ENCODE results near the gene RPS26. TPM values are rescaled to one million over a fixed set of nuclear protein-coding genes. Genes with fewer than 3 reads are reported as not detected.
A peak's percentile ranks its signal among the peaks of the same experiment; 100 is the strongest.
"Not testable (repeated sequence)": the region's sequence is repeated elsewhere in the genome, so short reads cannot be mapped to it uniquely, and the experiment has no call there.

The RPS26 gene
- polyA plus RNA-seq, 4 donors, result 119 to 541 (median 268) TPM

DNA sequence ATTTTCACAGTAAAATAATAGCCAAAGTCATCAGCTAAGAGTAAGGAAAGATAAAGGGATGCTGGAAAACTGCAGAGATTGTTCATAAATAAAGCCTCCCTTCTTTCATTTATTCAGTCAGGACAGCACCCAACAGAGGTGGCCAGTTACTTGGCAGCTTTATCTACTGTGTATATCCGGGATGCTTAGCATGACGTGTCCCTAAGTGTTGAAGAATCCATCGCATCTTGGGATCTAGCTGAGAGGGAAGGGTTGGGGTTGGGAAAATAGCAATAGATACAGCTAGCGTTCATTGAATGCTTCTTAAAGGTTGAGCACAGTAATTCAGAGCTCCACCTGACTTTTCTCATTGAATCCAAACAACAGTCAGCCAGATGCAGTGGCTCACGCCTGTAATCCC lies 32.7 kb downstream of the RPS26 start:
- DNase-seq (ENCODE audit: low read depth in 4 of 4, low spot score in 2 of 4), result no peak

DNA sequence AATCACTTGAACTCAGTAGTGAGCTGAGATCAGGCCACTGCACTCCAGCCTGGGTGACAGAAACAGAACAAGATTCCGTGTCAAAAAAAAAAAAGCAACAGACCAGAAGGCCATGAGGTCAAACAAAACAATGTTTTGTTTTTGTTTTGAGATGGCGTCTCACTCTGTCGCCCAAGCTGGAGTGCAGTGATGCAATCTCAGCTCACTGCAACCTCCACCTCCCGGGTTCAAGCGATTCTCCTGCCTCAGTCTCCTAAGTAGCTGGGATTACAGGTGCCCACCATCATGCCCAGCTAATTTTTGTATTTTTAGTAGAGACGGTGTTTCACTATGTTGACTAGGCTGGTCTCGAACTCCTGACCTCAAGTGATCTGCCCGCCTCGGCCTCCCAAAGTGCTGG lies 36.2 kb downstream of the RPS26 start:
- DNase-seq (ENCODE audit: low read depth in 4 of 4, low spot score in 2 of 4), result not testable (repeated sequence)

DNA sequence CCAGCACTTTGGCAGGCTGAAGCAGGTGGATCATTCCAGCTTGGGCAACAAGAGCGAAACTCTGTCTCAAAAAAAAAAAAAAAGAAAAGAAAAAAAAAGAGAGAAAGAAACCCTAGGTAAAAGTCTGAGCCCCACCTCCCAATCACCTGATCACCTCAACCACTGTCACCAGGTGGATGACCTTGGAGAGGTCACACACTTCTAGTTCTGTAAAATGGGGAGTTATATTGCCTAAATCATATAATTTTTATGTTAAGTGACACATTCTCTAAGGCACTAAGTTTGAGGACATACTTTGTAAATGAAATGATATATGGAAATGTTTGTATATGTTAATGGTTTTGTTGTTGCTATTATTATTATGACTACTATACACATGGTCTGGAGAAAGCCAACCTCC lies 36.7 kb downstream of the RPS26 start:
- no peak for DNase-seq (ENCODE audit: low read depth in 4 of 4, low spot score in 2 of 4)

DNA sequence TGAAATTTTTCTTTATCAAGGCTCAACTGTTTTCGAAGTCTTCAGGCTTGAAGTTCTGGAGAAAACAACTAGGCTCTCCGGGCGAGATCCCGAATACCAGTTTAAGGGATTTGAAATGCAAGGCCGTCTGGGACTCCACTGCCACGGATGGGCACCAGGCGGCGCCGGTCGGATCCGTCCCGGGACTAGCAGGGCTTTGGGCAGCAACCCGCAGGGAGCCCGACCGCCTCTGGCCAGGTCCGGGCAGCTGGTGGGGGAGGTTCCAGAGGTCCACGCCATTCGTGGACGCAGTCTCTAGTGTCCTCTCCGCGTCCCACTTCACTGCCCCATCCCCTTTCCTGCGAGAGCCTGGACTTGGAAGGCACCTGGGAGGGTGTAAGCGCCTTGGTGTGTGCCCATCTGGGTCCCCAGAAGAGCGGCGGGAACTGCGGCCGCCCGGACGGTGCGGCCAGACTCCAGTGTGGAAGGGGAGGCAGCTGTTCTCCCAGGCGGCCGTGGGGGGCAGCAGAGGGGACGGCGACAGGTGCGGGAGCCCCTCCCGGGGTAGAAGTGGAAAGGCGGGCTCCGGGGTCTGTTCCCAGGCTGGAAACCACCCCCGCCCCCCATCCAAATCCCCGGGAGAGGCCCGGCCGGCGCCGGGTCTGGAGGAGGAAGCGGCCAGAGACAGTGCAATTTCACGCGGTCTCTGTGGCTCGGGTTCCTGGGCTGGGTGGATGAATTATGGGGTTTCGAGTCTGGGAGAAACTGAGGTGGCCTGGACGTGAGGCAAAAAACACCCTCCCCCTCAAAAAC lies 37.4 kb downstream of the RPS26 start:
- peak; percentile 55 to 70 (median 66) for DNase-seq (ENCODE audit: low read depth in 4 of 4, low spot score in 2 of 4)

DNA sequence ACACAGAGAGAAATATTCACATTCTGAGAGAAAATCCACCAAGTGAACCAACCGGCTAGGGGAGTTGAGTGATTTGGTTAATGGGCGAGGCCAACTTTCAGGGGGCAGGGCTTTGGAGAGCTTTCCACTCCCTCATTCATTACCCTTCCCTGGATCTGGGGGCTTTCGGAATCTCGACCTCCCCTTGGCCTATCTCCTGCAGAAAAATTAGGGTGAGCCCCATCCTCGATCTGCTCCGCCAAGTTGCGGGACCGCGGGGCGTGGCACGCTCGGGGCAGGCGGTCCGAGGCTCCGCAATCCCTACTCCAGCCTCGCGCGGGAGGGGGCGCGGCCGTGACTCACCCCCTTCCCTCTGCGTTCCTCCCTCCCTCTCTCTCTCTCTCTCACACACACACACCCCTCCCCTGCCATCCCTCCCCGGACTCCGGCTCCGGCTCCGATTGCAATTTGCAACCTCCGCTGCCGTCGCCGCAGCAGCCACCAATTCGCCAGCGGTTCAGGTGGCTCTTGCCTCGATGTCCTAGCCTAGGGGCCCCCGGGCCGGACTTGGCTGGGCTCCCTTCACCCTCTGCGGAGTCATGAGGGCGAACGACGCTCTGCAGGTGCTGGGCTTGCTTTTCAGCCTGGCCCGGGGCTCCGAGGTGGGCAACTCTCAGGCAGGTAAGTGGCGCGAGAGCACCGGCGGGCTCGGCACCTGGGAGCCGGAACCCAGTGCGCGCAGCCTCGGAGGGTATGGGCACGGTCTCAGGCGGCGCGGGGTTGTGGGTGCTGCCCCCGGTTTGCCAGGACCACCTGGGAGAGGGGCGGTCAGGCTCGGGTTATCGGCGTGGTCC lies 38.2 kb downstream of the RPS26 start, which contains the start of gene ERBB3:
Gene ERBB3, plus strand, starts transcription at position 443 of the 833 bp plus-strand sequence. Its CDS starts 136 bp downstream, at position 579.
- DNase-seq (ENCODE audit: low read depth in 4 of 4, low spot score in 2 of 4), result peak; percentile 52 to 73 (median 56)

DNA sequence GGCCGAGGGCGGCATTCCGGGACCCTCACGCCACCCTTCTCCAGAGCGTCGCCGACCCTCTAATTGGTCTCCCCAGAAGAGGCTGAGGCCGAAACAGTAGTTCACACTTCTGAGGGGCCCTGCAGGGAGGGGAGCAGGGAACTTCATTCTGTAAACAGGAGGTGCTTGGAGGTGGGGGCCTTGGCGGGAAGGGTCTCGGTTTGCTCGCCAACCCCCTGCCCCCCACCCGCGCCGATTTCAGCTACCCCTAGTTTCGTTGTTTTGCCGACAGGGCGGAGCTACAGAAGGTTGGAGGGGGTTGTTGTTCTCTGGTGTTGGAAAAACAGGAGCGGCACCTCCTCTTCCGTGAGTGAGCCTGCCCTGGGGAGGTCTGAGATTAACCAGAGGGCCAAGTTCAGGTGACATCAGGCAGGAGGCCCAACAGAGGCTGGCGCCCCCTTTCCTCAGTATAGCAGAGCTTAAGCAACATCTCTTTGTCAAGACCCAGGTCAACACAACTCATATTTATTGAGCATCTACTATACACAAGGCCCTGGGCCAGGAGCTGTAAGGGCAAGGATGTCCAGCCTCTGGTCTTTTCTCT lies 38.9 kb downstream of the RPS26 start:
- DNase-seq (ENCODE audit: low read depth in 4 of 4, low spot score in 2 of 4), result no peak

DNA sequence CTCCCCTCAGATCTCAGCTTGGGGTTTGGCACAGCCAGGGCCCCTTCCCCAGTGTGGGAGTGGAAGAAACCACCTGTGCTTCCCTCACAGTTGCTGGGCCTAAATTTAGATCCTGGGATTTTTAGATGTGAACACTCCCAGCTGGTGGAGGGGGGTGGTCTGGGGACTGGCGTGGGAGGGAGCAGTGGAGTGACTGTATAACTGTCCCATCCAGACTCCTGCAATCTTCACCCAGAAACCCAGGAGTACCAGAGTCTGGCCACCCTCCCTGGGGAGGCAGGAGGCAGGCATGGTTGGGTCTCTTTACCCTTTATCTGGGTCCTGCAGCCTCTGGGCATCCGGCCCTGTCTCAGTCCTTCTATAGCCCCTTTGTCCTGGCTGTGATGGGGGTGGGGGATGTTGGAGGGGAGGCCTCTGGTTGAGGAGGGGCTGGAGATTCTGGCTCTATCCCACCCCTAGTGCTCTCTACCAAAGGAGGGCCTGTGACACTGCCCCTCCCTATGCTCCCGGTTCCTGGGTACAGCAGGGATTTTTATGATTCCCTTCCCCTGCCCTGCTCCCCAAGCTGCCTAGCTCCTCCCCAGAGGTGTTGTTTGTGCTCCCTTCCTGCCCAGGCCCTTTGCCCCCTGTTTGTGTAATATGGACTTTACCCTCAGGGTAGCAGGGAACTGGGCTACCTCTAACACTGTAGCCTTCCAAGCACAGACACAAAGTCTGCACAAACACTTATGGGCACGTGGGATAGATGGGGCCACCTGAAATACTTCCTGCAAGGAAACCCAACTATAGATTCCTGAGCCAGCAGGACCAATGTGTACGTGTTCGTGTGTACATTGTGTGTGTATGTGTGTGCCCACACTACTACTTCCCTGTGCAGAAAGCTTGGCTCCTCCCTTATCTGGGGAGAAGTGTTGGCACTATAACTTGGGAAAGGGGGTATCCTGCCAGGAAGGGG lies 40.0 kb downstream of the RPS26 start:
- DNase-seq (ENCODE audit: low read depth in 4 of 4, low spot score in 2 of 4), result no peak

DNA sequence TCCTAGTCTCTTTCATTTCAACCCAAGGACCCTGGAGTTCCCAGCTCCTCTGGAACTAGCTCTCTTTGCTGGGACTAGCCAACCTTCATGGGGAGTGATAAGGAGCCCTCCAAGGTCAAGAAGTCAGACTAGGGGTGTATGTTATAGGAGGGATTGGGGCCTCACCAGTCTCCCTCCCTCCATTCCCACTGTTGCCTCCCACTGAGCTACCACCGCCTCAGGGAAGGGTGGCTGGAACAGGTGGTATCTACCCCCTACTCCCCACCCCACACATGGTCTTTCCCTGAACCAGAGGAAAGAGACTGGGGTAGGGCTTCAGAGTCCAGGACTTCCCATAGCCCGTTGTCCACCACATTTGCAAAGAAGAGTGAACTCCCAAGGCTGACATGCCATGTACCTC lies 40.7 kb downstream of the RPS26 start:
- no peak for DNase-seq (ENCODE audit: low read depth in 4 of 4, low spot score in 2 of 4)

DNA sequence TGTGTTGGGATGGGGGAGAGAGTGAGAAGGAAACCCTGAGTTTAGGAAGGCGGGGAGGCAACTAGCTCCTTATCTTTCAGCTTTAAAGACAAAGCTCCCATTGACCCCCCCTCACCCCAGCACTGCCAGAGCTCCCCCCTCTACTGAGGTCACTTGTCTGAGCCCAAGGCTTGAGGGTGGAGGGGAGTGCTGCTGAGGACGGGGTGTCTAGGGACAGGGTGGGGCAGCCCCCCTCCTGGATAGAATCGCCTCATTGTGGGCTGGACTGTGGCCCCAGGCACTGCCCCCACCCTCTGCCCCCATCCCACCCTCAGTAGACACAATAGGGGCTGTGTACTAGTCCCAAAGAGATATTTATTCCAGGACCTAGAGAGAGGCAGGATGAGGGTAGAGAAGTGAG lies 41.2 kb downstream of the RPS26 start:
- DNase-seq (ENCODE audit: low read depth in 4 of 4, low spot score in 2 of 4), result no peak

DNA sequence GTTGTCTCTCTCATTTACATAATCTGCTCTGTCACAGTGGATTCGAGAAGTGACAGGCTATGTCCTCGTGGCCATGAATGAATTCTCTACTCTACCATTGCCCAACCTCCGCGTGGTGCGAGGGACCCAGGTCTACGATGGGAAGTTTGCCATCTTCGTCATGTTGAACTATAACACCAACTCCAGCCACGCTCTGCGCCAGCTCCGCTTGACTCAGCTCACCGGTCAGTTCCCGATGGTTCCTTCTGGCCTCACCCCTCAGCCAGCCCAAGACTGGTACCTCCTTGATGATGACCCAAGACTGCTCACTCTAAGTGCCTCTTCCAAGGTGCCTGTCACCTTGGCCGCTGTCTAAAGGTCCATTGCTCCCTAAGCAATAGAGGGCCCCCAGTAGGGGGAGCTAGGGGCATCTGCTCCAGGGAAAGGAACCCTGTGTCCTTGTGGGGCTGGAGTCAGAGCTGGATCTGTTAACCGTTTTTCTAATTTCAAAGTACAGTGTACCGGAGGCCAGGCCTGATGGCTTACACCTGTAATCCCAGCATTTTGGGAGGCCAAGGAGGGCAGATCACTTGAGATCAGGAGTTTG lies 43.3 kb downstream of the RPS26 start:
- DNase-seq (ENCODE audit: low read depth in 4 of 4, low spot score in 2 of 4), result no peak

DNA sequence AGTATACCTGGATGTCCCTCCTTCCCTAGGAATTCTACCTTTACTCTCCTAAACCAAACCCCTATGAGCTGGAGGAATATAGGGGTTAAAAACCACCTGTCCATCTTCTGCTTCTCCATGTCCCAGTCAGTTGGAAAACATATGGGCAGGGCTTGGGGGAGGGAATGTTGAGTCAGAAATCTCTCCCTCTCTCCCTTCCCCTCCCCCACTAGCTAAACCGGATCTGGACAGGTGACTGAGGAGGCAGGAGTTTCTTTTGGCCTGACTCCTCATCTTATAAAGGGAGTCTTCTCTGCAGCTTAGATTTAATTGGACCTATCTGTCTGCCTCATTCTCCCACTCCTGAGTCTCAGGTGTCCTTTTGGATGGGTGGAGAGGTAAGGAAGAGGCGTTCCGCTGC lies 44.4 kb downstream of the RPS26 start:
- no peak for DNase-seq (ENCODE audit: low read depth in 4 of 4, low spot score in 2 of 4)

DNA sequence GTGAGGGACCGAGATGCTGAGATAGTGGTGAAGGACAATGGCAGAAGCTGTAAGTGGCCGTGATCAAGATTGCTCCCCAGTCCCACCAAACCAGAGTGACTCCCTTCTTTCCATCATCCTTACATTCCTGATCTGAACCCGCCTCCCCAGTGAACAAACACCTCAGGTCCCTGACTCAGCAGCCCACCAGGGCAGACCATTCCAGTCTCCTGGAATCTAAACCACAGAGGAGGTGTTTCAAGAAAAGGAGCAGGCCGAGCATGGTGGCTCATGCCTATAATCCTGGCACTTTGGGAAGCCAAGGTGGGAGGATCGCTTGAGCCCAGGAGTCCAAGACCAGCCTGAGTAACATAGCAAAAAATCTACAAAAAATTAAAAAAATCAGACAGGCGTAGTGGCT lies 44.9 kb downstream of the RPS26 start:
- no peak for DNase-seq (ENCODE audit: low read depth in 4 of 4, low spot score in 2 of 4)

DNA sequence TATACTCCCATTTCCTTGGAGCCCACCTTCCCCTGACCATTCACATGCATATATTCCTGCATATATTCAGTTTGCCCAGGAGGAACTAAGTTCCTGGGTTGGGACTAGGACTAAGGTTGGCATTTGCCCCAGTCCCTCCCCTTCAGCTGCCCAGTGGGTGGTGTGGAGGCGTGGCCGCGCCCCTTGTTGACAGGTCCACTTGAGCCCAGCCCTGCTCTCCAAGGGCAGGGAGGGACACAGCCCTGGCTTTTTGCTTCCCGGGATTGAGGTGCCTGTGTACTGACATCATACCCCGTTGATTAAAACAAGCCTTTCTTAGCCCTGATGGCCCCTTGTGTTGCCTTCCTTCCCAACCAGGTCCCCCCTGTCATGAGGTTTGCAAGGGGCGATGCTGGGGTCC lies 45.5 kb downstream of the RPS26 start:
- DNase-seq (ENCODE audit: low read depth in 4 of 4, low spot score in 2 of 4), result no peak

Other genes with a start within 250 kb of the RPS26 start
- 100 to 1,000 TPM in 3 of 4 donors, 10 to 100 TPM in 1; 98.8 to 156 (median 114) TPM for gene SARNP, start 224.2 kb upstream of the RPS26 start, polyA plus RNA-seq (ENCODE audit: insufficient read length in 4 of 4)
- 10 to 100 TPM; 27.9 to 37.4 (median 31.0) TPM for gene ORMDL2, start 223.9 kb upstream of the RPS26 start, polyA plus RNA-seq (ENCODE audit: insufficient read length in 4 of 4)
- 10 to 100 TPM; 40.0 to 51.0 (median 45.3) TPM for gene DNAJC14, start 212.3 kb upstream of the RPS26 start, polyA plus RNA-seq (ENCODE audit: insufficient read length in 4 of 4)
- gene MMP19, start 199.0 kb upstream of the RPS26 start, polyA plus RNA-seq (ENCODE audit: insufficient read length in 4 of 4), result 1 to 10 TPM in 2 of 4 donors, under 1 TPM in 2; 0.69 to 1.2 (median 1.0) TPM
- 10 to 100 TPM; 34.9 to 41.9 (median 36.4) TPM for gene PYM1, start 114.0 kb upstream of the RPS26 start, polyA plus RNA-seq (ENCODE audit: insufficient read length in 4 of 4)
- gene DGKA, start 110.8 kb upstream of the RPS26 start, polyA plus RNA-seq (ENCODE audit: insufficient read length in 4 of 4), result 10 to 100 TPM; 15.8 to 26.4 (median 21.8) TPM
- gene PMEL, start 75.9 kb upstream of the RPS26 start, polyA plus RNA-seq (ENCODE audit: insufficient read length in 4 of 4), result 1 to 10 TPM; 3.3 to 4.6 (median 4.2) TPM
- 10 to 100 TPM; 52.0 to 75.1 (median 67.0) TPM for gene CDK2, start 75.1 kb upstream of the RPS26 start, polyA plus RNA-seq (ENCODE audit: insufficient read length in 4 of 4)
- gene RAB5B, start 67.8 kb upstream of the RPS26 start, polyA plus RNA-seq (ENCODE audit: insufficient read length in 4 of 4), result 100 to 1,000 TPM; 155 to 162 (median 160) TPM
- 10 to 100 TPM; 40.9 to 57.7 (median 52.6) TPM for gene SUOX, start 44.6 kb upstream of the RPS26 start, polyA plus RNA-seq (ENCODE audit: insufficient read length in 4 of 4)
- 10 to 100 TPM; 13.9 to 26.8 (median 19.6) TPM for gene IKZF4, start 20.9 kb upstream of the RPS26 start, polyA plus RNA-seq (ENCODE audit: insufficient read length in 4 of 4)
- 100 to 1,000 TPM in 1 of 4 donors, 10 to 100 TPM in 3; 57.6 to 108 (median 87.7) TPM for gene ERBB3, start 38.2 kb downstream of the RPS26 start, polyA plus RNA-seq (ENCODE audit: insufficient read length in 4 of 4)
- 100 to 1,000 TPM; 148 to 165 (median 156) TPM for gene PA2G4, start 62.6 kb downstream of the RPS26 start, polyA plus RNA-seq (ENCODE audit: insufficient read length in 4 of 4)
- 1,000 to 10,000 TPM; 4,437 to 5,971 (median 5,319) TPM for gene RPL41, start 74.7 kb downstream of the RPS26 start, polyA plus RNA-seq (ENCODE audit: insufficient read length in 4 of 4)
- gene ZC3H10, start 76.3 kb downstream of the RPS26 start, polyA plus RNA-seq (ENCODE audit: insufficient read length in 4 of 4), result 1 to 10 TPM; 5.8 to 8.4 (median 6.2) TPM
- gene ESYT1, start 86.3 kb downstream of the RPS26 start, polyA plus RNA-seq (ENCODE audit: insufficient read length in 4 of 4), result 10 to 100 TPM; 74.7 to 87.1 (median 75.3) TPM
- 100 to 1,000 TPM; 158 to 212 (median 171) TPM for gene MYL6B, start 110.7 kb downstream of the RPS26 start, polyA plus RNA-seq (ENCODE audit: insufficient read length in 4 of 4)
- 1,000 to 10,000 TPM; 1,610 to 2,370 (median 1,767) TPM for gene MYL6, start 116.4 kb downstream of the RPS26 start, polyA plus RNA-seq (ENCODE audit: insufficient read length in 4 of 4)
- gene SMARCC2, start 147.6 kb downstream of the RPS26 start, polyA plus RNA-seq (ENCODE audit: insufficient read length in 4 of 4), result 100 to 1,000 TPM in 3 of 4 donors, 10 to 100 TPM in 1; 97.5 to 151 (median 128) TPM
- gene RNF41, start 180.0 kb downstream of the RPS26 start, polyA plus RNA-seq (ENCODE audit: insufficient read length in 4 of 4), result 10 to 100 TPM; 44.0 to 46.6 (median 45.4) TPM
- 10 to 100 TPM; 28.6 to 32.9 (median 30.8) TPM for gene NABP2, start 182.4 kb downstream of the RPS26 start, polyA plus RNA-seq (ENCODE audit: insufficient read length in 4 of 4)
- gene SLC39A5, start 188.1 kb downstream of the RPS26 start, polyA plus RNA-seq (ENCODE audit: insufficient read length in 4 of 4), result 10 to 100 TPM; 46.5 to 69.1 (median 59.7) TPM
- gene ANKRD52, start 216.5 kb downstream of the RPS26 start, polyA plus RNA-seq (ENCODE audit: insufficient read length in 4 of 4), result 10 to 100 TPM; 24.0 to 45.9 (median 31.5) TPM
- 10 to 100 TPM; 13.3 to 20.7 (median 19.0) TPM for gene COQ10A, start 225.0 kb downstream of the RPS26 start, polyA plus RNA-seq (ENCODE audit: insufficient read length in 4 of 4)